Type B pancreatic cell (in vitro differentiated cells): ENCODE data around the gene PEAK3. TPM values are rescaled to one million over a fixed set of nuclear protein-coding genes. Genes with fewer than 3 reads are reported as not detected.

ENCODE experiments used
- DNase-seq: peaks from one replicate; pipeline ENCODE4 v3.0.0; 2021; ENCODE audit warnings: mixed read lengths; ENCODE audit not compliant: unreplicated experiment; ENCODE audit errors: extremely low spot score
- H3K27ac Mint-ChIP-seq: 2 replicates; pipeline ENCODE4 v1.8.0; 2021; ENCODE audit warnings: mild to moderate bottlenecking, mixed read lengths
- H3K27me3 Mint-ChIP-seq: 2 replicates; pipeline ENCODE4 v1.8.0; 2021; ENCODE audit warnings: mixed read lengths
- H3K36me3 Mint-ChIP-seq: 2 replicates; pipeline ENCODE4 v1.8.0; 2021; ENCODE audit warnings: mixed read lengths
- H3K4me1 Mint-ChIP-seq: one replicate; pipeline ENCODE4 v1.8.0; 2021; ENCODE audit warnings: mixed read lengths; ENCODE audit not compliant: unreplicated experiment
- H3K4me3 Mint-ChIP-seq: 2 replicates; pipeline ENCODE4 v1.8.0; 2021; ENCODE audit warnings: mild to moderate bottlenecking, mixed read lengths
- H3K9me3 Mint-ChIP-seq: 2 replicates; pipeline ENCODE4 v1.8.0; 2021; ENCODE audit warnings: mixed read lengths
- total RNA-seq: library from RNA; stranded (reverse); gene quantifications from 2 replicates; pipeline ENCODE4 v1.2.1, GENCODE V29; 2021; ENCODE audit warnings: low replicate concordance
- TF ChIP-seq, protein P1 (sequence below): fragments of 200-600 bp; sonication (generic); conservative IDR thresholded peaks from 2 replicates; pipeline ENCODE4 v1.5.0; 2021; ENCODE audit warnings: antibody characterized with exemption, mild to moderate bottlenecking

The PEAK3 gene
- total RNA-seq, 1 donor from 2014 or later: not detected

DNA sequence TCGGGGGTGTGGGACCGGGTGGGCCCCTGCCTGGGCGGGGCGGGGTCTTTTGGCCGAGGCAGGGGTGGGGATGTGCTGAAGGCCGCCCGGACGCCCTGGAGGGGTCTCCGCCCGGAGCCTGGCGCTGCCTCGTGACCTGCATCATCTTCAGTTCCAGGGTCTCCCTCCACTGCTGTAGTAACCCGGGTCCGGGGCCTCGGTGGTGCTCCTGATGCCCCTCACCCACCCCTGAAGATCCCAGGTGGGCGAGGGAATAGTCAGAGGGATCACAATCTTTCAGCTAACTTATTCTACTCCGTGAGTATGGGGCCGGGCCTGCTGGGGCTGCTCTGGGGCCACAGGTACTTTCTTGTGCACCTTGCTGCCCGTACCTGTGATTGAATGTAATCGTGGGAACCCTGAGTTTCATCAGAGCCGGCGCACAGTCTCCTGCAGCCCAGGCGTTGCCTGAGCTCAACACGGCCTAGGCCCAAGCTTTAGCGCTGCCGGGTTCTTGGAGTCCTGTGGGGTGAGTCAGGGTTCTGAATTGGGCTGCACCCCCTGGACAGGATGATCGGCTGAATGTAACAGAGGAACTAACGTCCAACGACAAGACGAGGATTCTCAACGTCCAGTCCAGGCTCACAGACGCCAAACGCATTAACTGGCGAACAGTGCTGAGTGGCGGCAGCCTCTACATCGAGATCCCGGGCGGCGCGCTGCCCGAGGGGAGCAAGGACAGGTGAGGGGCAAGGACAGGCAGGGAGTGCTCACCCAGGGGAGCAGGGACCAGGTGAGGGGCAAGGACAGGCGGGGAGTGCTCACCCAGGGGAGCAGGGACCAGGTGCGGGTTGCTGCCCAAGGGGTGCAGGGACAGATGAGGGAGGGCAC is 10.5 kb downstream of the PEAK3 start:
- Mint-ChIP-seq H3K4me3 (peak overlapping the region; percentile 91), H3K36me3 (peaks cover 15% of the 10 kb centered on the region), H3K9me3 (no peaks in the 10 kb centered on the region), H3K4me1 (peaks cover 21% of the 10 kb centered on the region), H3K27me3 (no peaks in the 10 kb centered on the region), H3K27ac (peak overlapping the region; percentile 93)
- TF ChIP-seq, protein P1, sequence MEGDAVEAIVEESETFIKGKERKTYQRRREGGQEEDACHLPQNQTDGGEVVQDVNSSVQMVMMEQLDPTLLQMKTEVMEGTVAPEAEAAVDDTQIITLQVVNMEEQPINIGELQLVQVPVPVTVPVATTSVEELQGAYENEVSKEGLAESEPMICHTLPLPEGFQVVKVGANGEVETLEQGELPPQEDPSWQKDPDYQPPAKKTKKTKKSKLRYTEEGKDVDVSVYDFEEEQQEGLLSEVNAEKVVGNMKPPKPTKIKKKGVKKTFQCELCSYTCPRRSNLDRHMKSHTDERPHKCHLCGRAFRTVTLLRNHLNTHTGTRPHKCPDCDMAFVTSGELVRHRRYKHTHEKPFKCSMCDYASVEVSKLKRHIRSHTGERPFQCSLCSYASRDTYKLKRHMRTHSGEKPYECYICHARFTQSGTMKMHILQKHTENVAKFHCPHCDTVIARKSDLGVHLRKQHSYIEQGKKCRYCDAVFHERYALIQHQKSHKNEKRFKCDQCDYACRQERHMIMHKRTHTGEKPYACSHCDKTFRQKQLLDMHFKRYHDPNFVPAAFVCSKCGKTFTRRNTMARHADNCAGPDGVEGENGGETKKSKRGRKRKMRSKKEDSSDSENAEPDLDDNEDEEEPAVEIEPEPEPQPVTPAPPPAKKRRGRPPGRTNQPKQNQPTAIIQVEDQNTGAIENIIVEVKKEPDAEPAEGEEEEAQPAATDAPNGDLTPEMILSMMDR: no peak
- DNase-seq: no peak

DNA sequence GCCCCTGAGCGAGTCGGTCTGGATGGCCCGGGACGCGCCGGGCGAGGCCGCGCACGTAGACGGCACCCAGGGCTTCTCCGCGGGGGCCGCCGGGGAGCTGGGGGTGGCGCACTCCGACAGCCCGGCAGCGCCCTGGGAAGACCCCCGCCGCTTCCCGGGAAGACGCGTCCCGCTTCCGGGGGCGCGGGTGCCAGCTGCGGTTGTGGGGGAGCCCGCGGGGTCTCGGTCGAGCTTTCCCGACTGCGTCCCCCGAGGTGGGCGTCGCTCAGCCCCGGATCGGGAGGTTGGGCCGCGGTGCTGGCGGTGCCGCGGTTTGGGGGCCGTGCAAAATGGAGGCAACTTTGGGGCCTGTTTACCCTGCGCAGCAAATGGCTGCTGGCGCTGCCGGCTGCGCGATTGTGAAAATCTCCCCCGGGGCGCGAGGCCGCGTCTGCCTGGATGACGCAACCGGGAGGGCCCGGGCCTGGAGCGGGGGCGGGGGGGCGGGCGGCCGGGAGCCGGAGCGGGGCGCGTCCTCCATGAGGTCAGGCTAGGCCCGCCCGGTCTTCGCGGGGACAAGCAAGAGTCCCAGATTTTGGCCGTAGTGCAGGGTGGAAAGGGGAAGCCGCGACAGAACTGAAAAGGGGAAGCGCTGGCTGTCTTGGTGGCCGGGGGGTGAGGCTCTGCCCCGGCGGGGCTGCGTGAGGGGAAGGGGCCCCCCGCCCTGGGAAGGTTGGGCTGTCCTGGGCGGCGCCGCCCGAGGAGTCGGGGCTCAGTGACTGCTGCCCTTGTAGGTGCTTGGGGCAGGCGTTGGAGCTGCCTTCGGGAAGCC is 11.3 kb downstream of the PEAK3 start:
- DNase-seq: peak; percentile 76
- peaks cover 24% of the 10 kb centered on the region for H3K4me1 Mint-ChIP-seq
- H3K27me3 Mint-ChIP-seq: no peaks in the 10 kb centered on the region
- H3K9me3 Mint-ChIP-seq: no peaks in the 10 kb centered on the region
- TF ChIP-seq, protein P1: no peak
- H3K27ac Mint-ChIP-seq: no peak overlapping the region
- peak overlapping the region; percentile 91 for H3K4me3 Mint-ChIP-seq
- H3K36me3 Mint-ChIP-seq: peaks cover 15% of the 10 kb centered on the region

DNA sequence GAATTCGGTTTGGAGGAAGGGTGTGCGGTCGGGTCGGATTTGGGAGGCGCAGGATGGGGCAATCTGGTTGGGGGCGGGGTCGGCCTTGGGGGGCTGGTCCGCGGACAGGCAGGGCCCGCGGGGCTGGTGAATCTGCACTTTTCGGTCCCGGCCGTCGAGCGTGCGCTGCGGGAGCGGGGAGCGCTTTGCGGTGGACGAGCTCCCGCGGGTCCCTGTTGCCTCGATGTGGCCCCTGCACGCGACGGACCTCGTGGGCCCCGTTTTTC is 11.9 kb downstream of the PEAK3 start:
- no peak for DNase-seq
- TF ChIP-seq, protein P1: no peak
- no peak overlapping the region for H3K27ac Mint-ChIP-seq
- H3K27me3 Mint-ChIP-seq: no peaks in the 10 kb centered on the region
- H3K4me3 Mint-ChIP-seq: peak overlapping the region; percentile 90
- H3K9me3 Mint-ChIP-seq: no peaks in the 10 kb centered on the region
- H3K4me1 Mint-ChIP-seq: peaks cover 22% of the 10 kb centered on the region
- peaks cover 14% of the 10 kb centered on the region for H3K36me3 Mint-ChIP-seq

DNA sequence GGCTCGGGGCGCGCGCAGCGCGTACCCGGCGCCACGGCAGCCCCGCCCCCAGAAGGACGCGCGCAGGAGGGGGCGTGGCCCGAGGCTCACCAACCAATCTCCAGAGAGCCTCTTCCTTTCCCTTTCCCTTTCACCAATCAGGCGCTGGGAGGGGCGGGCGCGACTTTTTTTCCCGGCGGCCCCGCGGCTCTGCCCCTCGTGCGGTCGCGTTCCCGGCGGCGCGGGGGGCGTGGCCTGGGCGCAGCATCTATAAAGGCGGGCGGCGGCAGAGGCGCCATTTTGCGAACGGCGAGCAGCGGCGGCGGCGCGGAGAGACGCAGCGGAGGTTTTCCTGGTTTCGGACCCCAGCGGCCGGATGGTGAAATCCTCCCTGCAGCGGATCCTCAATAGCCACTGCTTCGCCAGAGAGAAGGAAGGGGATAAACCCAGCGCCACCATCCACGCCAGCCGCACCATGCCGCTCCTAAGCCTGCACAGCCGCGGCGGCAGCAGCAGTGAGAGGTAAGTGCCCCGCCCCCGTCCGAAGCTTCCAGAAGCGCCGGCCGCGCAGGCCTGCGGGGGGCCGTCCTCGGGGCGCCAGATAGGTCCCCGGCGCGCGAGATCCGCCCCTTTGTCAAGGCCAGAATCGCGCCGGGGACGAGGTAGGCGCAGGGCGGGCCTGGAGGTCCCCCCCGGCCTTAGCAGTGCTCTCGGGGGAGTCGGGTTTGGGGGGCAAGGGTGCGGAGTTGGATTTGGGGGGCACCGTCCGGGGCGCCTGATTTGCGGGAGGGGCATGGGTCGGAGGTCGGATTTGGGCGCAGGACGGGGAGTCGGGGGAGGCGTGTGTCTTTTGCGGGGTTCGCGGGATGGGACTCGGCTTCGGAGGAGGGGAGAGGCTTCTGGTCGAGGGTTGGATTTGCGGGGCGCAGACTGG is 12.5 kb downstream of the PEAK3 start:
- peaks cover 12% of the 10 kb centered on the region for H3K36me3 Mint-ChIP-seq
- H3K9me3 Mint-ChIP-seq: no peaks in the 10 kb centered on the region
- DNase-seq: peak; percentile 100
- H3K27me3 Mint-ChIP-seq: no peaks in the 10 kb centered on the region
- TF ChIP-seq, protein P1: peak; percentile 65
- H3K4me3 Mint-ChIP-seq: peak overlapping the region; percentile 90
- peaks cover 19% of the 10 kb centered on the region for H3K4me1 Mint-ChIP-seq
- H3K27ac Mint-ChIP-seq: peak overlapping the region; percentile 84

DNA sequence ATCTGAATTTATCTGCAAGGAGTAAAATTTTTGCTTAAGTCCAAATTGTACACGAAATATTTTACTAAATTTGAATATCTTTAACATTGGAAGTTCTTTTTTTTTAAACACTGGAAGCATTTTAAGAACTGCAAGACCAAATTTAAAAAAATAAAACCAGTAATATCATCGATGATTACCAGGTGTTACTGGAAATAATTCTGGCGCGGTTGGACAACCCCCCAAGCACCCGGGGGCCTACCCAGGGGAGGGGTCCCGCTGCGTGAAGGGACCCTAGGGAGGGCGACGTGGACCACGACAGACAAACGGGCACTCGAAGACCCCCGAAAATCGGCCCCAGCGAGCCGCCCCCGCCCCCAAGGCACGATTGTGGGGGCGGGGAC is 13.1 kb downstream of the PEAK3 start:
- no peak for DNase-seq
- Mint-ChIP-seq H3K4me3 (peak overlapping the region; percentile 90), H3K27me3 (no peaks in the 10 kb centered on the region), H3K27ac (peak overlapping the region; percentile 84), H3K9me3 (no peaks in the 10 kb centered on the region), H3K36me3 (peaks cover 6% of the 10 kb centered on the region), H3K4me1 (peaks cover 14% of the 10 kb centered on the region)
- TF ChIP-seq, protein P1: no peak
